OCI-LY1 (cell line): ENCODE data around the gene TPRX1.
"Not testable (repeated sequence)": the region's sequence is repeated elsewhere in the genome, so short reads cannot be mapped to it uniquely, and the experiment has no call there.

Experiments used
- H2AFZ ChIP-seq: fragments of 200-600 bp; sonication (generic), shearing (Covaris generic); 2 replicates; pipeline ENCODE4 v1.6.0; 2014; ENCODE audit warnings: antibody characterized with exemption, mild to moderate bottlenecking, low read length
- H3F3A ChIP-seq: fragments of 200-600 bp; sonication (generic), shearing (Covaris generic); 2 replicates; pipeline ENCODE4 v1.6.0; 2014; ENCODE audit warnings: mild to moderate bottlenecking, antibody characterized with exemption, low read length, moderate library complexity; ENCODE audit not compliant: insufficient read depth
- H3K27ac ChIP-seq: fragments of 200-600 bp; sonication (generic); 2 replicates; pipeline ENCODE4 v1.5.1; 2014; ENCODE audit warnings: low read length, mixed run types, mild to moderate bottlenecking, low read depth; ENCODE audit not compliant: poor library complexity, severe bottlenecking
- H3K27me3 ChIP-seq: fragments of 200-600 bp; sonication (generic); 2 replicates; pipeline ENCODE4 v1.6.0; 2014; ENCODE audit warnings: antibody characterized with exemption, mild to moderate bottlenecking, low read length, moderate library complexity; ENCODE audit not compliant: insufficient read depth
- H3K36me3 ChIP-seq: fragments of 200-600 bp; sonication (generic); 2 replicates; pipeline ENCODE4 v1.6.1; 2014; ENCODE audit warnings: mild to moderate bottlenecking, antibody characterized with exemption, low read length, moderate library complexity, mixed read lengths; ENCODE audit not compliant: insufficient read depth
- H3K4me1 ChIP-seq: fragments of 200-600 bp; sonication (generic); 2 replicates; pipeline ENCODE4 v1.5.1; 2014; ENCODE audit warnings: mild to moderate bottlenecking, low read length, moderate library complexity; ENCODE audit not compliant: insufficient read depth, severe bottlenecking
- H3K4me2 ChIP-seq: fragments of 200-600 bp; sonication (generic), shearing (Covaris generic); 2 replicates; pipeline ENCODE4 v1.6.1; 2014; ENCODE audit warnings: low read length
- H3K4me3 ChIP-seq: fragments of 200-600 bp; sonication (generic); 2 replicates; pipeline ENCODE4 v1.5.1; 2014; ENCODE audit warnings: low read length, low read depth, mild to moderate bottlenecking, mixed read lengths; ENCODE audit not compliant: poor library complexity, severe bottlenecking
- H3K79me2 ChIP-seq: fragments of 200-600 bp; shearing (Covaris generic); 2 replicates; pipeline ENCODE4 v1.6.1; 2016; ENCODE audit warnings: mixed run types, low read length, mixed read lengths; ENCODE audit not compliant: insufficient read depth
- H3K9ac ChIP-seq: fragments of 200-600 bp; sonication (generic), shearing (Covaris generic); 2 replicates; pipeline ENCODE4 v1.6.1; 2014; ENCODE audit warnings: mild to moderate bottlenecking, low read length, mixed read lengths
- H3K9me2 ChIP-seq: fragments of 200-600 bp; sonication (generic), shearing (Covaris generic); 2 replicates; pipeline ENCODE4 v1.6.1; 2014; ENCODE audit warnings: low read depth, mild to moderate bottlenecking, low read length, mixed read lengths
- H3K9me3 ChIP-seq: fragments of 200-600 bp; shearing (Covaris generic); 2 replicates; pipeline ENCODE4 v1.6.1; 2014; ENCODE audit warnings: low read length, mixed read lengths
- H4K20me1 ChIP-seq: fragments of 200-600 bp; sonication (generic), shearing (Covaris generic); 2 replicates; pipeline ENCODE4 v1.6.0; 2016; ENCODE audit warnings: mild to moderate bottlenecking, low read length; ENCODE audit not compliant: insufficient read depth
- CTCF ChIP-seq: fragments of 200-600 bp; sonication (generic), shearing (Covaris generic); IDR thresholded peaks from 2 replicates; pipeline ENCODE4 v1.5.1; 2017; ENCODE audit warnings: mild to moderate bottlenecking, antibody characterized with exemption, low read length, moderate library complexity, mixed read lengths
- EZH2 ChIP-seq: fragments of 200-600 bp; sonication (generic), shearing (Covaris generic); IDR thresholded peaks from 2 replicates; pipeline ENCODE4 v1.8.0; 2017; ENCODE audit warnings: borderline replicate concordance, mixed run types, mild to moderate bottlenecking, antibody characterized with exemption, low read length, moderate library complexity, mixed read lengths

TPRX1 gene

GRCh38 chr19:47765523-47766358 lies 38.6 kb downstream of the TPRX1 start:
- H3K27me3 ChIP-seq = no peaks in the 10 kb centered on the region
- TF ChIP-seq EZH2 (no peak), CTCF (peak; percentile 76)
- no peak overlapping the region for H2AFZ ChIP-seq
- peaks cover 12% of the 10 kb centered on the region for H3K4me1 ChIP-seq
- no peak overlapping the region for H3K4me3 ChIP-seq
- H3K9ac ChIP-seq = no peak overlapping the region
- H3K9me3 ChIP-seq = no peaks in the 10 kb centered on the region
- H3K79me2 ChIP-seq = no peaks in the 10 kb centered on the region
- H3K4me2 ChIP-seq = no peak overlapping the region
- H4K20me1 ChIP-seq = no peaks in the 10 kb centered on the region
- no peaks in the 10 kb centered on the region for H3F3A ChIP-seq
- H3K36me3 ChIP-seq = no peaks in the 10 kb centered on the region
- no peaks in the 10 kb centered on the region for H3K9me2 ChIP-seq
- H3K27ac ChIP-seq = no peak overlapping the region

- H4K20me1 ChIP-seq, H3K9ac ChIP-seq, H3K27me3 ChIP-seq, H3K4me3 ChIP-seq, H3K9me3 ChIP-seq, H3K79me2 ChIP-seq, H3K9me2 ChIP-seq, H3K4me1 ChIP-seq, H3K27ac ChIP-seq, H3F3A ChIP-seq, H3K36me3 ChIP-seq, H2AFZ ChIP-seq, H3K4me2 ChIP-seq: not testable (repeated sequence)
Observed at GRCh38 chr19:47764705-47765104, 39.6 kb downstream of the TPRX1 start.

GRCh38 chr19:47762615-47763308 lies 41.6 kb downstream of the TPRX1 start:
- H3K9ac ChIP-seq = no peak overlapping the region
- no peaks in the 10 kb centered on the region for H3K9me3 ChIP-seq
- TF ChIP-seq CTCF (no peak), EZH2 (no peak)
- no peaks in the 10 kb centered on the region for H3K79me2 ChIP-seq
- no peaks in the 10 kb centered on the region for H4K20me1 ChIP-seq
- no peaks in the 10 kb centered on the region for H3K27me3 ChIP-seq
- H3K4me1 ChIP-seq = no peaks in the 10 kb centered on the region
- H2AFZ ChIP-seq = no peak overlapping the region
- H3K4me2 ChIP-seq = no peak overlapping the region
- H3K27ac ChIP-seq = no peak overlapping the region
- H3K4me3 ChIP-seq = no peak overlapping the region
- H3F3A ChIP-seq = no peaks in the 10 kb centered on the region
- peaks cover 17% of the 10 kb centered on the region for H3K36me3 ChIP-seq
- H3K9me2 ChIP-seq = no peaks in the 10 kb centered on the region
